ENCODE results near the gene G3BP2.

DNA sequence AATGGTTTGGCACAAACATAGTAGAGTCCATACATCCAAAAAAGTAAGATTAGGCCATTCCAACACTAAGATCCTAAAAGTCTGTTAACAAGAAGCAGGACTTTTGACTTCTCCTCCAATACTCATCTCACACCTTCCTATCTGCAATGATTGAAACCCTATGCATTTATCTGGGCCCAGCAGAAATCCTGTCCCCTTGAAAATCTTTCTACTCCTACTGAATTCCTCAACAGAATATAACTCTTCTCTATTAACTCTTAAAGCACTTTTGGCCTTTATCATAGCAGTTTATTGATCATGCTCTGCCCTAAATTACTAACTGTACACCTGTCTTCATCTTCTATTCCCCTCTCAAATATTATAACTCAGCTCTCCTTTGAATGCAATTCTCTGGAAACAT, 4.6 kb downstream of the G3BP2 start:
- TF ChIP-seq, protein P1, sequence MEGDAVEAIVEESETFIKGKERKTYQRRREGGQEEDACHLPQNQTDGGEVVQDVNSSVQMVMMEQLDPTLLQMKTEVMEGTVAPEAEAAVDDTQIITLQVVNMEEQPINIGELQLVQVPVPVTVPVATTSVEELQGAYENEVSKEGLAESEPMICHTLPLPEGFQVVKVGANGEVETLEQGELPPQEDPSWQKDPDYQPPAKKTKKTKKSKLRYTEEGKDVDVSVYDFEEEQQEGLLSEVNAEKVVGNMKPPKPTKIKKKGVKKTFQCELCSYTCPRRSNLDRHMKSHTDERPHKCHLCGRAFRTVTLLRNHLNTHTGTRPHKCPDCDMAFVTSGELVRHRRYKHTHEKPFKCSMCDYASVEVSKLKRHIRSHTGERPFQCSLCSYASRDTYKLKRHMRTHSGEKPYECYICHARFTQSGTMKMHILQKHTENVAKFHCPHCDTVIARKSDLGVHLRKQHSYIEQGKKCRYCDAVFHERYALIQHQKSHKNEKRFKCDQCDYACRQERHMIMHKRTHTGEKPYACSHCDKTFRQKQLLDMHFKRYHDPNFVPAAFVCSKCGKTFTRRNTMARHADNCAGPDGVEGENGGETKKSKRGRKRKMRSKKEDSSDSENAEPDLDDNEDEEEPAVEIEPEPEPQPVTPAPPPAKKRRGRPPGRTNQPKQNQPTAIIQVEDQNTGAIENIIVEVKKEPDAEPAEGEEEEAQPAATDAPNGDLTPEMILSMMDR (IDR thresholded peaks at IDR 0.05): no peak
- TF ChIP-seq POLR2A (IDR thresholded peaks at IDR 0.05): no peak

Measured in heart left ventricle (tissue), 13 donors.